Heart right ventricle (tissue), 16 donors: ENCODE data around the gene ALK. TPM values are rescaled to one million over a fixed set of nuclear protein-coding genes. Genes with fewer than 3 reads are reported as not detected.

Experiments used
- ATAC-seq, 8 donors: fragments of 200-7000 bp; cut with Tn5 transposase; one replicate each; pipeline ENCODE4 v1.9.1; 2020; ENCODE audit warnings: mild to moderate bottlenecking in 8 of 8, moderate library complexity in 8 of 8, moderate number of reproducible peaks in 1 of 8
- DNase-seq, 2 donors: peaks; one replicate each; pipeline ENCODE4 v3.0.0-alpha.2; 2020
- H3K27ac ChIP-seq, 10 donors: fragments of 200-600 bp; sonication (generic) in 2 of 10; one replicate each; pipeline versions ENCODE4 v1.5.0 to v1.8.0; 2020 to 2022; ENCODE audit warnings: mild to moderate bottlenecking in 3 of 10
- H3K27me3 ChIP-seq, 7 donors: fragments of 200-600 bp; one replicate each; pipeline ENCODE4 v1.8.0; 2021 to 2022; ENCODE audit warnings: mild to moderate bottlenecking in 2 of 7
- H3K36me3 ChIP-seq, 9 donors: fragments of 200-600 bp; sonication (generic) in 1 of 9; one replicate each; pipeline versions ENCODE4 v1.5.0 to v1.8.0; 2020 to 2022; ENCODE audit warnings: mild to moderate bottlenecking in 2 of 9
- H3K4me1 ChIP-seq, 9 donors: fragments of 200-600 bp; sonication (generic) in 1 of 9; one replicate each; pipeline versions ENCODE4 v1.5.0 to v1.8.0; 2020 to 2022; ENCODE audit warnings: mild to moderate bottlenecking in 4 of 9
- H3K4me3 ChIP-seq, 10 donors: fragments of 200-600 bp; sonication (generic) in 2 of 10; one replicate each; pipeline versions ENCODE4 v1.5.0 to v1.8.0; 2020 to 2022; ENCODE audit warnings: mild to moderate bottlenecking in 7 of 10, moderate library complexity in 2 of 10
- H3K9me3 ChIP-seq, 11 donors: fragments of 200-600 bp in 10 of 11; sonication (generic) in 2 of 11; one replicate each; pipeline versions ENCODE4 v1.5.0 to v1.8.0; 2013 to 2022; ENCODE audit warnings: mild to moderate bottlenecking in 2 of 11, control low read depth in 1 of 11, moderate library complexity in 1 of 11
- WGBS, 2 donors: extraction: QIAGEN DNeasy Blood & Tissue Kit; methylation state at CpG; one replicate each; pipeline ENCODE4 v1.1.7; 2013; ENCODE audit warnings: inconsistent platforms in 1 of 2; 5-methylcytosine and 5-hydroxymethylcytosine counted together
- intact Hi-C, 10 donors: fragments of 100-400 bp; cut with DNase I; formaldehyde crosslinking; loops; one replicate each; pipeline versions ENCODE4 v1.11.1 to v1.14.2; 2022
- polyA plus RNA-seq, 2 donors: library from polyadenylated mRNA; stranded (reverse); fragments of 200-250 nt; gene quantifications; one replicate each; pipeline ENCODE4 v1.2.3, GENCODE V29; 2013
- total RNA-seq, 10 donors: library from RNA; stranded (reverse); fragmentation: NEBNext Ultra II Directional in 3 of 10; extraction: Animal tissue kit (Norgen Biotek cat#: 25700) in 3 of 10; gene quantifications; one replicate each; pipeline versions ENCODE4 v1.2.1 to v1.2.4, GENCODE V29; 2021 to 2023
- TF ChIP-seq, protein P1 (sequence below), 9 donors: fragments of 200-600 bp; sonication (generic) in 2 of 9; IDR thresholded peaks; one replicate each; pipeline versions ENCODE4 v1.5.0 to v1.8.0; 2021 to 2022; ENCODE audit warnings: antibody characterized with exemption in 9 of 9, mild to moderate bottlenecking in 5 of 9, moderate library complexity in 1 of 9
- donor health status: Arrhythmogenic right ventricular cardiomyopathy.
- donor health status: ischemic (EF 13 %, LVEDD 7.1; RV severe dilation, severe dysfunction).
- donor health status: healthy with polysubstance abuse.
- donor health status: DM: no; HTN: yes; CAD: no.
- donor health status: DM: no; HTN: no; CAD: no.
- donor health status: ischemic (EF 25% LVEDD 6.9; RV normal size, moderate dysfunction).
- donor health status: ischemic (EF 25% LVEDD 5.7; RV mildly dilated, moderate dysfunction).
- donor health status: healthy.
- donor health status: DM: yes; HTN: yes; CAD: no.
- donor health status: Ischemic cardiomyopathy.
- donor health status: ischemic (EF 35%, LVEDD 5.7; RV mildly dilated, moderate dysfunction).
- donor health status: nonischemic (EF 11% LVEDD 7.7; RV severe dilation, severe dysfunction).
- donor health status: DM: yes; HTN: yes; CAD: no.
- donor health status: PGD.
- donor health status: ischemic (EF 29% LVEDD 5.4; RV normal size, mild dysfunction).
- donor health status: nonischemic (EF 23%, LVEDD 6.1; RV moderate dilation, normal function).

The ALK gene
- total and polyA plus RNA-seq, 12 donors: 0.01 to 0.24 (median 0.08) TPM; not detected in 7

DNA sequence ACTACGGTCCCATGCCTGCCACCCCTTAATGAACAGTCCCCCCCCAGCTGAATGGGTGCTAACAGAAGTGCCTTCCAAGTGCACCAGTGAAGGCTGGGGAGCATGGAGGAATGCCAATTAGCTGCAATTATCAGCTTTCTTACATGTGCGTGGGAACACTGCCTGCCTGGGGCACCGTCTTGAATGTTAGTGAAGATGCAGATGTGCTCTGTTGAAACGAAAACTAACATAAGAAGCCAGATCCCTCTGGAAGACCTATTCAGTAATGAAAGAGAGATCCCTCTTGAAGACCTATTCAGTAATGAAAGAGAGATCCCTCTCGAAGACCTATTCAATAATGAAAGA is 651.6 kb downstream of the ALK start:
- WGBS, 2 donors: 39 to 43% methylated on average over 5 of the region's 5 CpGs
- DNase-seq: no peak
- no peaks in the 10 kb centered on the region for H3K36me3 ChIP-seq
- H3K27me3 ChIP-seq: peaks cover 0 to 24% (median 4%) of the 10 kb centered on the region in 7 donors
- TF ChIP-seq, protein P1, sequence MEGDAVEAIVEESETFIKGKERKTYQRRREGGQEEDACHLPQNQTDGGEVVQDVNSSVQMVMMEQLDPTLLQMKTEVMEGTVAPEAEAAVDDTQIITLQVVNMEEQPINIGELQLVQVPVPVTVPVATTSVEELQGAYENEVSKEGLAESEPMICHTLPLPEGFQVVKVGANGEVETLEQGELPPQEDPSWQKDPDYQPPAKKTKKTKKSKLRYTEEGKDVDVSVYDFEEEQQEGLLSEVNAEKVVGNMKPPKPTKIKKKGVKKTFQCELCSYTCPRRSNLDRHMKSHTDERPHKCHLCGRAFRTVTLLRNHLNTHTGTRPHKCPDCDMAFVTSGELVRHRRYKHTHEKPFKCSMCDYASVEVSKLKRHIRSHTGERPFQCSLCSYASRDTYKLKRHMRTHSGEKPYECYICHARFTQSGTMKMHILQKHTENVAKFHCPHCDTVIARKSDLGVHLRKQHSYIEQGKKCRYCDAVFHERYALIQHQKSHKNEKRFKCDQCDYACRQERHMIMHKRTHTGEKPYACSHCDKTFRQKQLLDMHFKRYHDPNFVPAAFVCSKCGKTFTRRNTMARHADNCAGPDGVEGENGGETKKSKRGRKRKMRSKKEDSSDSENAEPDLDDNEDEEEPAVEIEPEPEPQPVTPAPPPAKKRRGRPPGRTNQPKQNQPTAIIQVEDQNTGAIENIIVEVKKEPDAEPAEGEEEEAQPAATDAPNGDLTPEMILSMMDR (IDR thresholded peaks at IDR 0.05): no peak
- no peaks in the 10 kb centered on the region for H3K9me3 ChIP-seq
- H3K4me3 ChIP-seq: no peak overlapping the region
- H3K4me1 ChIP-seq: peaks cover 0 to 14% (median 4%) of the 10 kb centered on the region in 9 donors
- intact Hi-C loops: loop anchor here in 1 of 10 donors (5.0 kb wide), 1 partner anchor 1287 kb away; no protein-coding TSS in a partner anchor
- no peak overlapping the region for H3K27ac ChIP-seq
- ATAC-seq: no peak

DNA sequence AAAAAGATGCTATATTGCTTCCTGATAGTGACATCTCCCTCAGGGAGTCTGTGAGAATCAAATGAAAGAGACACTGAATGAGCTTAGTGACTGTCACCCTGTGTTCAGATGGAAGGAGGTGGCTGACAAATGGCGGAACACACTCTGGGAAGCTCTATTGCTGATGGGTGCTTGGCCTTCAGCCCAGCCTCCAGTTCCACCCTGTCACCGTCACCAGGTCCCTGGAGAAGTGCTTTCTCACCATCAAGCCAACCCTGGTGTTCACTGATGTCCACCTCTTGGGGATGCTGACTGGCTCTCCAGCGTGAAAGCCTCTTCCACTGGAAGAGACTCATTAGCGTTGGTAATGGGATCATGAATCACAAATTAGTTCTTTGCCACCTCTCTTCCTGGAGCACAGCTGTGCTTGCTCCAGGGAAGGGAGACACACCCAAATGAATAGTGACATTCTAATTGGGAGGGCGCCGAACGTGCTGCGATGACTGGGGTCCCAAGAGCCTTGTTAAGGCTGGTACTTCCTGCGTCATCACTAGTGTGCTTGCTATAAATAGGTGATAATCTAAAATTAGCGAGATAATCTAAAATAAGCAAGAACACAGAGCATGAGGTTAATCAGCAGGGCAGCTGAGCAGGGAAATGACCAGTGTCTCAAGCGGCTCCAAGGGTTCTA is 652.2 kb downstream of the ALK start:
- H3K9me3 ChIP-seq: no peaks in the 10 kb centered on the region
- no peak overlapping the region for H3K27ac ChIP-seq
- intact Hi-C loops: loop anchor here in 1 of 10 donors (5.0 kb wide), 1 partner anchor 1287 kb away; no protein-coding TSS in a partner anchor
- WGBS, 2 donors: 45 to 49% methylated on average over 11 of the region's 11 CpGs
- peaks cover 0 to 20% (median 2%) of the 10 kb centered on the region in 7 donors for H3K27me3 ChIP-seq
- peak in 6 of 8 donors; percentile 40 to 85 (median 68) for ATAC-seq
- H3K36me3 ChIP-seq: no peaks in the 10 kb centered on the region
- no peak overlapping the region for H3K4me3 ChIP-seq
- no peak for DNase-seq
- peaks cover 0 to 14% (median 4%) of the 10 kb centered on the region in 9 donors for H3K4me1 ChIP-seq
- TF ChIP-seq, protein P1 (IDR thresholded peaks at IDR 0.05): no peak

DNA sequence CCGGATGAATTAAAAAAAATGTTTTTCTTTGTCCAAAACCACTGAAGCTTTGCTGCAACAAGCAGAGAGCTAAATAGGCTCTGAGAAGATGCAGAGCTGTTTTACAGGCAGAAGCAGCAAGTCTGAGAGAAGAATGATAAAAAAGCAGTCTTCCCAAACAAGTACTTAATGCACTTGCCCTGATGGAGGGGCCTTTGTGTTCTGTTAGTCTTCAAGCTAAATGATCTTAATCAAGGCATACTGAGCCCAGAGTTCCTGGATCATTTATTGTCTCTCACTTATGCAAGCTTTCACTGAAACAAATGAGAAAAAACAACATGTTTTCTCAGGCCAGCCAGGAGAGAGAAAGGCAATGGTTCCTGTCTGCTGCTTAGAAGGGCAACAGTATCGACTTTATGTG is 653.7 kb downstream of the ALK start:
- intact Hi-C loops: loop anchor here in 1 of 10 donors (5.0 kb wide), 1 partner anchor 1285 kb away; no protein-coding TSS in a partner anchor
- H3K27ac ChIP-seq: no peak overlapping the region
- peaks cover 0 to 6% (median 0%) of the 10 kb centered on the region in 7 donors for H3K27me3 ChIP-seq
- ATAC-seq (no peak), DNase-seq (no peak)
- 34 to 76% methylated on average over 2 of the region's 2 CpGs for WGBS, 2 donors
- H3K4me3 ChIP-seq: no peak overlapping the region
- H3K36me3 ChIP-seq: no peaks in the 10 kb centered on the region
- TF ChIP-seq, protein P1 (IDR thresholded peaks at IDR 0.05): no peak
- peaks cover 0 to 8% (median 0%) of the 10 kb centered on the region in 11 donors for H3K9me3 ChIP-seq
- H3K4me1 ChIP-seq: peaks cover 0 to 14% (median 4%) of the 10 kb centered on the region in 9 donors

DNA sequence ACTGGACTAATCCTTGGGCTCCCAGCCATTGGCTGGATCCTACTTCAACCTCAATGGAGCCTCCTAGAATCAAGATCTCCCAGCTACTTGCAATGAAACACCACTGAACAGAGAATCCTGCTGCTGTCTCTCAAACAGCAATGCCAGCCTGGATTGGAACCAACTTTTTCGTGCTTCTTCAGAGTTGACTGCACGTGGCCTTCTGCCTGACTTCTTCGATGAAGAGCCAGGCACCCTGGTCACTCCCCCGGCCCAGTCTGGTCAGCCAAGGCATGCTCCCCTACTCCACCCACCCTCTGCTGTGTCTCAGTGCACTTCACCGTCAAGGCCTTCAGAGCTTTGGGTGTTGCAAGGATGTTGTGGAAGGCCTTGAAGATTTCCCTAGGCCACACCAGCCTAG is 657.5 kb downstream of the ALK start:
- DNase-seq (no peak), ATAC-seq (no peak)
- Histone ChIP-seq H3K36me3 (no peaks in the 10 kb centered on the region), H3K9me3 (peaks cover 0 to 8% (median 0%) of the 10 kb centered on the region in 11 donors), H3K4me1 (peaks cover 0 to 4% (median 0%) of the 10 kb centered on the region in 9 donors), H3K4me3 (no peak overlapping the region), H3K27ac (no peak overlapping the region), H3K27me3 (peaks cover 0 to 6% (median 0%) of the 10 kb centered on the region in 7 donors)
- intact Hi-C loops: no loop called here
- WGBS, 2 donors: 95 to 97% methylated on average over 5 of the region's 5 CpGs
- TF ChIP-seq, protein P1 (IDR thresholded peaks at IDR 0.05): no peak
